G401 (cell line): ENCODE results near the gene AGTR1. TPM values are rescaled to one million over a fixed set of nuclear protein-coding genes. Genes with fewer than 3 reads are reported as not detected.
A peak's percentile ranks its signal among the peaks of the same experiment; 100 is the strongest.

Experiments used
- DNase-seq: peaks from one replicate; pipeline ENCODE4 v3.0.0-alpha.2; 2015; ENCODE audit warnings: low spot score
- in situ Hi-C: cut with HindIII; loops from 2 replicates; pipeline ENCODE4 v1.10.0; 2016; ENCODE audit warnings: low sequenced_read_pairs, mixed read lengths
- total RNA-seq: library from RNA; depleted of rRNA; stranded (reverse); fragments of >200 nt; shearing (Covaris generic); gene quantifications from 2 replicates; pipeline ENCODE4 v1.2.3, GENCODE V29; 2014; rRNA removed

AGTR1 gene
- total RNA-seq, 1 experiment from 2014 or later, result not detected

DNA sequence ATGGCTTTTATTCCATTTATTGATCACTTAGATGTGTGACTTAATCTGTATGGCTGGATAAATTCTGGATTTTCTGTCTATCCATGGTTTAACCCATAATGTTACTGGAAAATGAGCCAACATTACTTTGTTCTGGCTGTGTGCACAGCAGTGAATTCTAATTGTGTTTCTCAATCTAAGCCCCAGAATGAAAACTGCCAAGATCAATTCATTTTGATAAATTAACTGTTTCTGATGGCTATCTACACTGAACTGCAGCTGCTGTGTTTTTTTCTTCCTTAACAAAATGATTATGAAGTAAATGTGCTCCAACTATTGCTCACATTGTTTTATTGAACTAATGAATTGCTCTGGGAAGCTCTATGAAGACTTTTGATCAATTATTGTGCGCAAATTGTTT lies 94.2 kb downstream of the AGTR1 start:
- no peak for DNase-seq
- in situ Hi-C loops, result no loop called here

DNA sequence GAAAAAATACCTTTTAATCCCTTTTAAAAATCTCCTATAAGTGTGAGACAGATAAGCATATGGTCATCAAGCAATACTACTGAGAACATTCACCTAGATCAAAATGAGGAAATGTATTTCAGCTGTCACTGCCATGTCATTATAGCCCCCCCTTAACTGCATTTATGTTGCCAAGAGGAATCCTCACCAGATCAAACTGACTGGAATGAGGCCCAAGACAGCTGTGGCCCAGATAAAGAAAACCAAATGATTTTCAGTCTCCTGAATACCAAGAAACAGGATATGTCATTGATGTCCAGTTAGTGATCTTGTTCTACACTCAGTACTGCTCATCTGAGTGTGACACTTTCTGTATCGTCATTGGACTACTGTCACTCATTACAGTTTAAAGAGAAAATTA lies 94.8 kb downstream of the AGTR1 start:
- DNase-seq, result peak; percentile 18
- in situ Hi-C loops, result no loop called here

Other genes starting within 250 kb of the AGTR1 start
- not detected in 2 replicates for gene CPB1, start 129.9 kb downstream of the AGTR1 start, total RNA-seq
- gene CPA3, start 167.4 kb downstream of the AGTR1 start, total RNA-seq, result not detected in 2 replicates